Right lobe of liver (tissue), 4 donors: ENCODE data around the gene IREB2.

Experiments
- POLR2A ChIP-seq: fragments of 450-650 bp; IDR thresholded peaks from one replicate; pipeline ENCODE4 v1.6.1; 2017; ENCODE audit warnings: antibody characterized with exemption, mild to moderate bottlenecking
- TF ChIP-seq, protein P1 (sequence below), 4 donors: fragments of 200-600 bp in 3 of 4; fragments of 450-650 bp in 1 of 4; IDR thresholded peaks; one replicate each; pipeline versions ENCODE4 v1.5.1 to v1.8.0; 2016 to 2022; ENCODE audit warnings: antibody characterized with exemption in 4 of 4, mild to moderate bottlenecking in 2 of 4
- donor health status: DM: no; HTN: no; CAD: no.
- donor health status: DM: no; HTN: no; CAD: no.
- donor health status: DM: no; HTN: yes; CAD: no.

GRCh38 chr15:78389738-78390137, 48.3 kb upstream of the IREB2 start:
- TF ChIP-seq, protein P1, sequence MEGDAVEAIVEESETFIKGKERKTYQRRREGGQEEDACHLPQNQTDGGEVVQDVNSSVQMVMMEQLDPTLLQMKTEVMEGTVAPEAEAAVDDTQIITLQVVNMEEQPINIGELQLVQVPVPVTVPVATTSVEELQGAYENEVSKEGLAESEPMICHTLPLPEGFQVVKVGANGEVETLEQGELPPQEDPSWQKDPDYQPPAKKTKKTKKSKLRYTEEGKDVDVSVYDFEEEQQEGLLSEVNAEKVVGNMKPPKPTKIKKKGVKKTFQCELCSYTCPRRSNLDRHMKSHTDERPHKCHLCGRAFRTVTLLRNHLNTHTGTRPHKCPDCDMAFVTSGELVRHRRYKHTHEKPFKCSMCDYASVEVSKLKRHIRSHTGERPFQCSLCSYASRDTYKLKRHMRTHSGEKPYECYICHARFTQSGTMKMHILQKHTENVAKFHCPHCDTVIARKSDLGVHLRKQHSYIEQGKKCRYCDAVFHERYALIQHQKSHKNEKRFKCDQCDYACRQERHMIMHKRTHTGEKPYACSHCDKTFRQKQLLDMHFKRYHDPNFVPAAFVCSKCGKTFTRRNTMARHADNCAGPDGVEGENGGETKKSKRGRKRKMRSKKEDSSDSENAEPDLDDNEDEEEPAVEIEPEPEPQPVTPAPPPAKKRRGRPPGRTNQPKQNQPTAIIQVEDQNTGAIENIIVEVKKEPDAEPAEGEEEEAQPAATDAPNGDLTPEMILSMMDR (IDR thresholded peaks at IDR 0.05), result no peak
- no peak for TF ChIP-seq POLR2A
